ENCODE data around the gene MIPOL1. TPM values are rescaled to one million over a fixed set of nuclear protein-coding genes. Genes with fewer than 3 reads are reported as not detected.
"Not testable (repeated sequence)": the region's sequence is repeated elsewhere in the genome, so short reads cannot be mapped to it uniquely, and the experiment has no call there.

Gene MIPOL1
- total RNA-seq, 2 donors from 2014 or later: 0.46 to 0.50 TPM

GRCh38 chr14:37284760-37285159 is 87.0 kb downstream of the MIPOL1 start:
- Mint-ChIP-seq H3K4me3 (no peak overlapping the region), H3K27ac (no peak overlapping the region), H3K36me3 (ENCODE audit: insufficient read depth in 2 of 2) (no peaks in the 10 kb centered on the region), H3K4me1 (ENCODE audit: low read depth) (no peaks in the 10 kb centered on the region), H3K27me3 (ENCODE audit: low read depth) (no peaks in the 10 kb centered on the region), H3K9me3 (peaks cover 0 to 1% of the 10 kb centered on the region in 2 donors)
- ATAC-seq (replicated peaks in 1 of 2) (no peak), DNase-seq (no peak)

DNA sequence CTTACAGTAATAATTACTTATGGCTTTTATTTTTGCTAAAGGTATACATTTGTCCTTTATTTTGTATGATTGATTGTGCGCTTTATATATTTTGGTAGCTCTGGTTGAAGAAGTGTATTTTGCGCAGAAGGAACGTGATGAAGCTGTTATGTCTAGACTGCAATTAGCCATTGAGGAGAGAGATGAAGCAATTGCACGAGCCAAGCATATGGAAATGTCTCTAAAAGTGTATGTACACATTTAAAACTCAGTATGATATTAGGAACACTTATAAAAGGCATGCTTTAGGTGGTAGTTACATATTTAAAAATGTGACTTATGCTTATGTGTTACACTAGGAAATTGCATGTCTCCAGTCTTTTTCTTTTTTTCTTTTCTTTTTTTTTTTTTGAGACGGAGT is 87.5 kb downstream of the MIPOL1 start:
- Mint-ChIP-seq H3K4me3 (no peak overlapping the region), H3K27me3 (ENCODE audit: low read depth) (no peaks in the 10 kb centered on the region), H3K27ac (no peak overlapping the region), H3K36me3 (ENCODE audit: insufficient read depth in 2 of 2) (no peaks in the 10 kb centered on the region), H3K4me1 (ENCODE audit: low read depth) (no peaks in the 10 kb centered on the region), H3K9me3 (peaks cover 0 to 1% of the 10 kb centered on the region in 2 donors)
- ATAC-seq (replicated peaks in 1 of 2) (no peak), DNase-seq (no peak)

DNA sequence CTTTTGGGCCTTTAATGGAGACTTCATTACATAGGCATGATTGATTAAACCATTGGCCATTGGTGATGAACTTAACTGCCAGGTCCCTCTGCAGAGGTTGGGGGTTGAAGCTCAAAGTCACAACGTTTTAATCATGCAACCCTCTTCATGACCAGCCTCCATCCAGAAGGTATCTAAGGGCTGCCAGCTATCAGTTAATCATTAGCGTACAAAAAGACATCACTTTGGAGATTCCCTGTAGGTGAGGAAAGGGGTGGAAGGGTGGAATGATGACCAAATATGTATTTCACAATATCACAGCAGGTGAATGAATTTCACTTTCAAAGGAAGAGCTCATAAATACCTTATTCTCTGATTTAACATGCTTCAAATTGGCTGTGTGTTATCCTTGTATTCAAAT is 92.0 kb downstream of the MIPOL1 start:
- no peak for DNase-seq

GRCh38 chr14:37295262-37295661 is 97.5 kb downstream of the MIPOL1 start:
- not testable (repeated sequence) for H3K9me3 Mint-ChIP-seq; H3K27ac Mint-ChIP-seq; DNase-seq; H3K4me3 Mint-ChIP-seq; H3K36me3 Mint-ChIP-seq (ENCODE audit: insufficient read depth in 2 of 2); ATAC-seq (replicated peaks in 1 of 2); H3K4me1 Mint-ChIP-seq (ENCODE audit: low read depth); H3K27me3 Mint-ChIP-seq (ENCODE audit: low read depth)

More for the DNA sequence above, 92.0 kb downstream of the MIPOL1 start:
- Mint-ChIP-seq H3K9me3 (peaks cover 3 to 5% of the 10 kb centered on the region in 2 donors), H3K4me3 (no peak overlapping the region), H3K36me3 (ENCODE audit: insufficient read depth in 2 of 2) (peaks cover 2 to 6% of the 10 kb centered on the region in 2 donors), H3K27me3 (ENCODE audit: low read depth) (no peaks in the 10 kb centered on the region), H3K27ac (no peak overlapping the region), H3K4me1 (ENCODE audit: low read depth) (no peaks in the 10 kb centered on the region)
- no peak for ATAC-seq (replicated peaks in 1 of 2)

DNA sequence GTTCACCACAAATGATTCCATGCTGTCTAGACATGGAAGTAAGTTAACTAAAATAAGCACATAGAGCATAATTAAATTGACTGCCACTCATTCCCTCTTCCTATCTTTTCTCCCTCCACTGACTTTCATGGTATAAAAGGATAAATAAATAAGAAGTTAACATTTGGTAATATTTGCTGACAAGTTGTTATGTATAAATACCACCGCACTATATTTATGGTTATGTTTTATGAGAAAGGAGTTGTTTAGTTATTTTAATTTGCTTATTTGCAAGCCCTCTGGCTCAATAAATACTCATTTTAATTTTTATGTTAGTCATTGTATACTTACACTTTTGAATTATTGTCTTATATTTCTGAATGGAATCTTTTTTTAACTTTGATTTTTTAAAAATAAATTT is 113.5 kb downstream of the MIPOL1 start:
- Mint-ChIP-seq H3K36me3 (ENCODE audit: insufficient read depth in 2 of 2) (no peaks in the 10 kb centered on the region), H3K9me3 (peaks cover 9 to 11% of the 10 kb centered on the region in 2 donors), H3K4me1 (ENCODE audit: low read depth) (no peaks in the 10 kb centered on the region), H3K27ac (no peak overlapping the region), H3K27me3 (ENCODE audit: low read depth) (no peaks in the 10 kb centered on the region), H3K4me3 (no peak overlapping the region)
- ATAC-seq (replicated peaks in 1 of 2) (no peak), DNase-seq (no peak)

- no peaks in the 10 kb centered on the region for H3K4me1 Mint-ChIP-seq (ENCODE audit: low read depth)
Measured at GRCh38 chr14:37318938-37319337, 121.2 kb downstream of the MIPOL1 start.

GRCh38 chr14:37320106-37320505 is 122.4 kb downstream of the MIPOL1 start:
- Mint-ChIP-seq H3K4me1 (ENCODE audit: low read depth) (no peaks in the 10 kb centered on the region), H3K9me3 (peaks cover 5% of the 10 kb centered on the region in 2 donors), H3K27ac (no peak overlapping the region), H3K36me3 (ENCODE audit: insufficient read depth in 2 of 2) (no peaks in the 10 kb centered on the region), H3K27me3 (ENCODE audit: low read depth) (no peaks in the 10 kb centered on the region), H3K4me3 (no peak overlapping the region)
- DNase-seq (no peak), ATAC-seq (replicated peaks in 1 of 2) (no peak)

More at GRCh38 chr14:37318938-37319337, 121.2 kb downstream of the MIPOL1 start:
- DNase-seq: no peak
- Mint-ChIP-seq H3K27me3 (ENCODE audit: low read depth) (no peaks in the 10 kb centered on the region), H3K27ac (no peak overlapping the region), H3K9me3 (peaks cover 6% of the 10 kb centered on the region in 2 donors), H3K36me3 (ENCODE audit: insufficient read depth in 2 of 2) (no peaks in the 10 kb centered on the region), H3K4me3 (no peak overlapping the region)
- ATAC-seq (replicated peaks in 1 of 2): no peak

DNA sequence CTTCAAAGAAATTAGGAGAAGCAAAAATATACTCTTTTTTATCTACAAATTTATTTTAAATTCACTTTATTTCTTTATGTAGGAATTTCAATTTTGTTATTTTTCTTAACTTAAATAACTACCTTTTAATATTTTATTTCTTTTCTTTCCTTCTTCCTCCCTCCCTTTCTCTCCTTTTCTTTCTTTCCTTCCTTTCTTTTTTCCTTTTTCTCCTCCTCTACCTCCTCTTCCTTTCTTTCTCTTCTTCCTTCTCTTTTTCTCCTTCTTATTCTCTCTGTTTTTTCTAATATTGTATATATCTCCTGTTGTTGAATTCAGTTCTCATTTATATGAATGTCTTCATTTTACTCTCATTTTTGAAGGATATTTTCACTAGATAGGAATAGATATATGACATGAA is 127.6 kb downstream of the MIPOL1 start:
- peaks cover 2 to 4% of the 10 kb centered on the region in 2 donors for H3K9me3 Mint-ChIP-seq

GRCh38 chr14:37326434-37326833 is 128.7 kb downstream of the MIPOL1 start:
- Mint-ChIP-seq H3K27ac (no peak overlapping the region), H3K9me3 (peaks cover 4% of the 10 kb centered on the region in 2 donors), H3K36me3 (ENCODE audit: insufficient read depth in 2 of 2) (no peaks in the 10 kb centered on the region), H3K4me3 (no peak overlapping the region), H3K4me1 (ENCODE audit: low read depth) (no peaks in the 10 kb centered on the region), H3K27me3 (ENCODE audit: low read depth) (no peaks in the 10 kb centered on the region)
- DNase-seq: no peak
- ATAC-seq (replicated peaks in 1 of 2): no peak

More for the DNA sequence above, 127.6 kb downstream of the MIPOL1 start:
- Mint-ChIP-seq H3K27ac (no peak overlapping the region), H3K4me1 (ENCODE audit: low read depth) (no peaks in the 10 kb centered on the region), H3K4me3 (no peak overlapping the region), H3K36me3 (ENCODE audit: insufficient read depth in 2 of 2) (no peaks in the 10 kb centered on the region), H3K27me3 (ENCODE audit: low read depth) (no peaks in the 10 kb centered on the region)
- ATAC-seq (replicated peaks in 1 of 2) (no peak), DNase-seq (no peak)

DNA sequence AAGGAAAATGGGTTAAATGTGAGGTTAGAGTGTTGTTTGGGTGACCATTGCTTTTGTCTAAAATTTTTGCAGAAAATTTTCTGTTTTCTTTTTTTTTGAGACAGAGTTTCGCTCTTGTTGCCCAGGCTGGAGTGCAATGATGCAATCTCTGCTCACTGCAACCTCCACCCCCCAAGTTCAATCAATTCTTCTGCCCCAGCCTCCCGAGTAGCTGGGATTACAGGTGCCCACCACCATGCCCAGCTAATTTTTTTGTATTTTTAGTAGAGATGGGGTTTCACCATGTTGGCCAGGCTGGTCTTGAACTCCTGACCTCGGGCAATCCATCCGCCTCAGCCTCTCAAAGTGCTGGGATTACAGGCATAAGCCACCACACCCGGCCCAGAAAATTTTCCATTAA is 130.2 kb downstream of the MIPOL1 start:
- H3K4me3 Mint-ChIP-seq; H3K27me3 Mint-ChIP-seq (ENCODE audit: low read depth); H3K36me3 Mint-ChIP-seq (ENCODE audit: insufficient read depth in 2 of 2); H3K27ac Mint-ChIP-seq; DNase-seq; H3K9me3 Mint-ChIP-seq; ATAC-seq (replicated peaks in 1 of 2); H3K4me1 Mint-ChIP-seq (ENCODE audit: low read depth): not testable (repeated sequence)

- DNase-seq: no peak
- H3K4me3 Mint-ChIP-seq: no peak overlapping the region
- H3K36me3 Mint-ChIP-seq (ENCODE audit: insufficient read depth in 2 of 2): no peaks in the 10 kb centered on the region
- H3K27me3 Mint-ChIP-seq (ENCODE audit: low read depth): no peaks in the 10 kb centered on the region
- H3K27ac Mint-ChIP-seq: no peak overlapping the region
- no peak for ATAC-seq (replicated peaks in 1 of 2)
- no peaks in the 10 kb centered on the region for H3K4me1 Mint-ChIP-seq (ENCODE audit: low read depth)
- peaks cover 4 to 6% of the 10 kb centered on the region in 2 donors for H3K9me3 Mint-ChIP-seq
Measured at GRCh38 chr14:37328673-37329072, 130.9 kb downstream of the MIPOL1 start.

DNA sequence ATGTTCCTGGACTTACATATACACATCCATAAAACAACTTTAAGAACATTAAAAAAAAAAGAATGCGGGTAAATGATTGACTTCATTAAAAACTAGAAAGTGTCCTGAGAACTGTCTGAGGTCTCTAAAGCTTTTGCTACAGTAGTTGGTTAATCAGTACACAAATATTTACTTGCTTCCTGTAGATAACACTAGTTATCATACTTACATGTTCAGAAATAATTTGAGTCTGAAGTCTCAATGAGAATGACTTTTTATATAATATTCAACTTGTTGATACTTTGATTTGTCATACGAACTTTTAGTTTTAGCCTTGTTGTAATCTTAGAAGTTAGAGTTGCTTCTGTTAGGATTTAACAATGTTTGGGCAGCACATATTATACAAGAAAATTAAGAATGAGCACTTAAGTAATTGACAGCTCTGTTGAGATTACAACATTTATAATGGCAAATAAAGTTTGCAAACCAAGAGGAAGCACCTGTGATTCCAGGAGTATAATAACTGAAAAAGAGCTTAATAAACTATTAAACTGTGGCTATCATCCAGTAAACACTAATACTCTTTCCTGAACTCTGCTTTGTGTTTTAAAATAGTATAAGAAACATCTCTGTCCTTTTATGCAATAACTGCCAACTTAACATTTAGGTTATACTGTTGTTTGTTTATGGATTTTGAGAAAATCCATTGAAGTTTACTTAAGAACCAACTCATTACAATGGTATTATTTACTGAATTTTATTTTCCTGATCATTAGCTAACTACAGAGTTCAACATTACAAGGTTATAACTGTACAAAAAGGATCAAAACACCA is 131.7 kb downstream of the MIPOL1 start:
- DNase-seq: no peak
- Mint-ChIP-seq H3K4me3 (no peak overlapping the region), H3K27me3 (ENCODE audit: low read depth) (no peaks in the 10 kb centered on the region), H3K4me1 (ENCODE audit: low read depth) (no peaks in the 10 kb centered on the region), H3K27ac (no peak overlapping the region), H3K36me3 (ENCODE audit: insufficient read depth in 2 of 2) (no peaks in the 10 kb centered on the region), H3K9me3 (peaks cover 4 to 6% of the 10 kb centered on the region in 2 donors)
- ATAC-seq (replicated peaks in 1 of 2): no peak

GRCh38 chr14:37330910-37331309 is 133.2 kb downstream of the MIPOL1 start:
- no peak for DNase-seq
- Mint-ChIP-seq H3K36me3 (ENCODE audit: insufficient read depth in 2 of 2) (no peaks in the 10 kb centered on the region), H3K4me1 (ENCODE audit: low read depth) (no peaks in the 10 kb centered on the region), H3K9me3 (peaks cover 4 to 6% of the 10 kb centered on the region in 2 donors), H3K27me3 (ENCODE audit: low read depth) (no peaks in the 10 kb centered on the region), H3K27ac (no peak overlapping the region), H3K4me3 (no peak overlapping the region)
- no peak for ATAC-seq (replicated peaks in 1 of 2)

- Mint-ChIP-seq H3K4me1 (ENCODE audit: low read depth) (no peaks in the 10 kb centered on the region), H3K4me3 (no peak overlapping the region), H3K36me3 (ENCODE audit: insufficient read depth in 2 of 2) (no peaks in the 10 kb centered on the region), H3K27me3 (ENCODE audit: low read depth) (no peaks in the 10 kb centered on the region), H3K9me3 (peaks cover 0 to 3% of the 10 kb centered on the region in 2 donors), H3K27ac (no peak overlapping the region)
- no peak for DNase-seq
- ATAC-seq (replicated peaks in 1 of 2): no peak
Measured at GRCh38 chr14:37340353-37340752, 142.6 kb downstream of the MIPOL1 start.

Measured in activated T-cell treated with anti-CD3 and anti-CD28 coated beads, Interleukin-2, amount 50 U/mL, for 72 hours (primary cell).